HG03378 (cell line): ENCODE data around the gene CCDC192.
"Not testable (repeated sequence)": the region's sequence is repeated elsewhere in the genome, so short reads cannot be mapped to it uniquely, and the experiment has no call there.

Experiments used
- ATAC-seq: cut with Tn5 transposase; IDR thresholded peaks from one replicate; pipeline ENCODE4 v1.9.1; 2021; ENCODE audit warnings: mild to moderate bottlenecking, moderate library complexity; ENCODE audit not compliant: unreplicated experiment

CCDC192 gene

DNA sequence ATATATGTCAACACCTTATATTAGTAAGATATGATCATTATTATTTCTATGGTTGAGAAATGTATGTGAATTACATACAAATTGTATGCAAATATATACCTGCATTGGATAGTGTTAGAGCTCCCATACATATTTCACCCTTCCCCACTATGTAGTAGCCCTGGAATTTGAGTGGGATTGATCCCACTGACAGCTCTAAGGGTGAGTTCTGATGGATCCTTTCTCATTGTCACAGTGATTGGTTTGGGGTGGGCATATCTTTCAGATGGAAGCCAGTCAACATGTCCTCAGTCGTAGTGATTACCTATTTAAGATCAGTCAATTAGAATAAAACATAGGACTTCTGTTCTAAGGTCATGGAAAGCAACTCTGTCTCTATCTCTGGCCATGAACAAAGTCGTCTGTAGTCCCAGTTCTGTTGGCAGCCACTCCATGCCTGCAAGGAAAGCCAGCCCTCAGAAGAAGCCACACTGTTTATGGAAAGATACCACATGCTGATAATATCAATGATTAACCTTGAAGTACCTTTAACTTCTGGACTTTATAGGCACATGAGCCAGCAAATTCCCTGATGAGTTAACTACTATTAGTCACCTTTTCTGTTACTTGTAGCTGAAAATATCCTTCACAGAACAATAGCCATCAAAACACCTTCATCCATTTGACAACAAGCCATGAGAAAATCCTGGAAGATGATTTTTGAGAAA, 5.1 kb upstream of the CCDC192 start:
- no peak for ATAC-seq

DNA sequence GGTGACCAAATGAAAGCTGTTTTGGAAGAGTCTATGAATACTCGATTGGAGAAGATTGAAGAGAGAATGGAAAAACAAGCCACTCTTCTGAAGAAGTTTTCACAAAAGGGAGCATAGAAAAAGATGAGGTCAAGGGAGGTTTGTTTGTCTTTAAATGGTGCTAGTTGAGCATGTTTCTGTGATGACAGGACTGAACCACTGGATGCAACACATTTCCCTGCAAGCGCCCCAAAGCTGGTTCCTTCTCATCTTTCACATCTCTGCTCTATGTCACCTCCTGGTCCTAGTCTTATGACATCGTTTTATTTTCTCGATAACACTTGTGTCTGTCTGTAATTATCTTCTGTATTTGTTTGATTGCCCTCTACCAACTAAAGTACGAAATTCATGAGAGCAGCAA, 3.8 kb upstream of the CCDC192 start:
- ATAC-seq: no peak

DNA sequence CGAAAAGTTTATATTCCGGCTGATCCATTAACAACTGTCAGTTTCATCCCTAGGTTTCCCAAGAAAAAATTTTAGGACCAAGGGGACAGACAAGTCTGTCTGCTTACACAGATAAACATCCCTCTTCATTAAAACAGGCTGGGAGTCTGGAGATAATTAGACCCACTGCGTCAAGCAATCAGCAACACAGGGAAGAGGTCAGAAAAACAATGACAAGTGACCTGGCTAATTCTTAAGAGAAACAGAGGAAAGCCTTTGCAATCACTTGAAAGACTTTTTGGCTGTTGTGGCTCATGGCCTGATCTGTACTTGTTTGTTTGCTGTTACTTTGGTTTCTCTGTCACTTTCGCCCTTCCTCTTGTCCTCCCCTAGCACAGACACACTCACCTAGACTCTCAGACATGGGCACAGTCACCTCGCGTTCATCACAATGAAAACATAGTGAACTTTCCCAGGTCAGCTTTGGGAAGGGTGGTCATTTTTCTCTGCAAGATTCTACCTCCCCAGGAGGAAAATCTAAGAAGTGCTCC, 2.9 kb upstream of the CCDC192 start:
- ATAC-seq: no peak

DNA sequence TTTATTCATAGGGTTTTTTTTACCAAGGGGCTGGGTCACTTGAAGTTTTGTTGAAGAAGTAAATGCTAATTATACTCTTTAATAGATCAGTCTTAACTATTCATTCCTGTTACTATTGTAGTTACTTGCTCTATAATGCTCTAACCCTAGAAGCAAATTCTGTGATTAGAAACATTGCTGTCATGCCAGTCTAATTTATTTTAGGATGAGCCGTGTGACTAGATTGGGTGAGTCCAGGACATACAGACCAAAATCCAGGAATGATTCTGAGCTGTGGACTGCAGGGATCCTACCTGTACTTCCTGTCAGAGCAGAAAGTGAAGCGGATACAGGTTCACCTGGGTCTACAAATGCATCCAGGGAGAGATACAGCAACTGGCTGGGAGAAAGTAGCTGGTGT, 757 bp upstream of the CCDC192 start:
- ATAC-seq: no peak

DNA sequence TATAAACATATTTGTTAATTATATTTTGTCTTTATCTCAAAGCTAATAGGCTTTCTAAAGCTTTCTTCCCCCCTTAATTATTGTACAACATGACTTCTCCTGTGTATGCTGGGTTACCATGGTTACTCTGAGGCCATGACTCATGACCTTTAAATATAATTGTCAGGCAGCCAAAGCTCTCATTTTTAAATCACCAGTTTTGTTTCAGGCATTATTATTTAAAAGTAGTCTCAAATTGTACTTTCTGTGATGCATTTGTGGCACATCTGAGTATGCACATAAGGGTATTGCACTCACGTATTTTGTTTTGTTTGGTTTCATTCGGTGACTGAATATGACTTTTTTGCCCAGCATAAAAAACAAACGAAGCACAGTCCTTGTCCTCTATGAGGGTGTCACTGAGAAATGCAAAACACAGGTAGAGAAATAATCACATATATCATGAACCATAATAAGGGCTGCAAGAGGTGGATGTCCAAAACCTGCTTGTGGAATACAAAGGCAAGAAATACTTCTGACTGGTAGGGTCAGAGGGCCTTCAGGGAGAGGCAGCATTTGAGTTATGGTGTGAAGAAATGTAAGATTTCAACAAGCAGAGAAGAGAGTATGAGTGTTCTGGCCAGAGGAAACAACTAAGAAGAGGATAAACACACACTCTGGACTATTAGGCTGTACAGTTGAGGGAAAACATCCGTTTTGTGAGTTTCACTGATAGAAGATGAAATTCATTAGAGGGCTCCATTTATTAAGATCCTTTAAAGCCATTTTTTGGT, 2.1 kb downstream of the CCDC192 start:
- ATAC-seq: peak; percentile 59

DNA sequence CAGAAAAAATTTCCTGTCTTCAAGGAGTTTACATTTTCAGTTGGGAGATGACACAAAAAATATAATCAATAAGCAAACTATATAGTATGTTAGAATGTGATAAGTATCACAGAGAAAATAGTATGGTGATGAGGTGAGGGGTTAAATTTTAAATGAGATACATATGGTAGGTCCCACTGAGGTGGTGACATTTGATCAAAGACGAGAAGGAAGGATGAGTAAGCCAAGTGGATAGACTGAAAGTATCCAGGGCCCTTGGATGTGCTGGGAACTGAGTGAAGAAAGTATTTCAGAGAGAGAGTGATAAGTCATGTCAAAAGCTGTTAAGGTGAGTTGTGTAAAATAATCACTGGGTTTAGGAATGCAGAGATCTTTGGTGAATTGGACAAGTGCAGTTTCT, 3.5 kb downstream of the CCDC192 start:
- no peak for ATAC-seq

DNA sequence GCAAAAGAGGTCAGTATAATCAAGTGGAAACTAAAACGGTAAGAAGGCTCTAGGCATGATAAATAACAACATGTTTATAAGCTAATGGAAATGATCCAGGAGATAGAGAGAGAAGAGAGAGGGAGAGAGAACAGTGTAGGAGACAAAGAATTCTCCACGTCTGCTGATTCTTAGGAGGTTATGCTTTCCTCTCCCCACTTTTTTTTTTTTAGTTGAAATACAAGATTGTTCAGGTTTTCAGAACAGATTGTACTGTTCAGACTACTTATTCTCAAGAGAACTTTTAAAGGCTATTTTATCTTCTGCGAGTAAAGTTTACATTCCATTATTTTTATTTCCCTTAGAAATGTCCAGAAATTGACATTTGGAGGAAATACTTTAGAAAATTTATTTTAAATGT, 4.0 kb downstream of the CCDC192 start:
- ATAC-seq: no peak

DNA sequence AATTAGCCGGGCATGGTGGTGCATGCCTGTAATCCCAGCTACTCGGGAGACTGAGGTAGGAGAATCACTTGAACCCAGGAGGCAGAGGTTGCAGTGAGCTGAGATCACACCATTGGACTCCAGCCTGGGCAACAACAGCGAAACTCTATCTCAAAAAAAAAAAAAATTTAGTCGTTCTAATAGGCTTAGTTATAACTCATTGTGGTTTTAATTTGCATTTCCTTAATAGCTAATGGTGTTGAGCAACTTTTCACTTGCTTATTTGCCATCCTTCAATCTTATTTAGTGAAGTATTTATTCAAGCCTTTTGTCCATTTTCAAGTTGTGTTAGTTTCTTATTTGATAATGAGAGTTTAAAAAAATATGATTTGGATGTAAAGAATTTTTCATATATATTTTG, 9.9 kb downstream of the CCDC192 start:
- ATAC-seq: not testable (repeated sequence)

DNA sequence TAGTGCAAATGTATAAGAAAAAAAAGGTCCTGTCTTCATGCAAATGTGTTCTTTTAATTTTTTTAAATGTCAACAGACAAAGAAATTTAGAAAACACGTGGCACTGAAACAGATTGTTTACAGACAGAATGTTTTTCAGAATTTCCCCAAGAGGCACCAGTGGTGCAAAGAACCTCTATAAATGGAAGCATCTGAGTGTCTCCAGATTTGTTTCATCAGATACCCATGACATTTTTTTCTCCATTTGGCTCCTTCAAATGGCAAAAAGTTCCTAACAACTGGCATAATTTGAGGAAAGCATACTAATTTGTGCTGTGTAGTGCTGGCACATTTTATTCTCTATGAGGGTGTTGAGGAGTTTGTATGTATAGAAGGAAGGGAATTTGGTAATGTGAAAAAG, 15.0 kb downstream of the CCDC192 start:
- ATAC-seq: no peak

DNA sequence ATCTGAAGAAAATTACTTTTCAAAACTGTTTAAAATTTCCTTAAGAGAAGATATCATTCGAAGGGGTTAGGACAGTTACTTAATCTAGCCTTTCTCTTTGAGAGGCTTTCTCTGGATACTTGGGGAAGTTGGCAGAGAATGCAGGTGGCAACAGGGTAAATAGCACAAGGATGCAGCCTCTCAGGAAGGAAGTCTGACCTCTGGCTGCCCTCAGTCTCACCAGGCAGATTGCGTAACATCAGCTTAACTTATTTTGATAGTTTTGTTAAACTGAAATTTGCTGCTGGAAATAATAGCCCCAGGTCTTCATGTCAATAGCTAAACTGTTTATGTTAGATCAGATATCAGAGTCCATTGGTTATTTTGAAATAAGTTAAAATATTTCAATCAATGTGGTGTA, 20.4 kb downstream of the CCDC192 start:
- ATAC-seq: peak; percentile 64

DNA sequence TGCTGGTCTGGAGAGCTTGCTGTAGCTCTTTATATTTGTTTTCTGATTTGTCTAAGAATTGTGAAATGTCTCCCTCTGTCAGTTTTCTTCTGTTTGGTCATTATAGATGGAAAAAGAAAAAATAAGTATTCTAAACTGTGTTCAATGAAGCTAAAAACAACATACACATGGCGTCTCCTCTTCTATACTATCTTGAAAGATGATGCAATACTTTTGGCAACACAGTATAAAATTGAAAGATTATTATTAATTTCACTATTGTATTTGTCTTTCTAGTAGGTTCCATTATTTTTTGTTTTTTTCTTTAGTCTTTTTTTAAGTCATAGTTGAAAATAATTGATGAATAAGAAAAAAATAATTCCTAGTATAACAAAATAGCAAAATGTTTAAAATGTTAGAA, 22.5 kb downstream of the CCDC192 start:
- ATAC-seq: no peak

DNA sequence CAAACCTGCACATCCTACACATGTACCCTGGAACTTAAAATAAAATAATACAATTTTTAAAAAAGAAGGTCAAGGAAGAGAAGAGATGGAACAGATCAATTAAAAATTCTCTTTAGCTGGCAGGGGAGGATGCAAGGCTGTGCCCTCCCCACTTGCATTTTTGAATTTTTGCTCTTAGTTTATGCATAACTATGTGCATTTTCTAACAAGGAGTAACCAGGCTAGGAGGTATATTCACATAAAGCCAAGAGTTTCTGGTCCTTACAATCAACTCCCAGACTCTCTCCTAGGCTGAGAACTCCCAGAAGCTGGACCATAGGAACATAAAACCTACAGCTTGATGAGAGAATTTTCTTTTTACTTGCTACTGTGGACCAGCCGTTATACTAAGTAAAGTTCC, 29.8 kb downstream of the CCDC192 start:
- ATAC-seq: no peak

DNA sequence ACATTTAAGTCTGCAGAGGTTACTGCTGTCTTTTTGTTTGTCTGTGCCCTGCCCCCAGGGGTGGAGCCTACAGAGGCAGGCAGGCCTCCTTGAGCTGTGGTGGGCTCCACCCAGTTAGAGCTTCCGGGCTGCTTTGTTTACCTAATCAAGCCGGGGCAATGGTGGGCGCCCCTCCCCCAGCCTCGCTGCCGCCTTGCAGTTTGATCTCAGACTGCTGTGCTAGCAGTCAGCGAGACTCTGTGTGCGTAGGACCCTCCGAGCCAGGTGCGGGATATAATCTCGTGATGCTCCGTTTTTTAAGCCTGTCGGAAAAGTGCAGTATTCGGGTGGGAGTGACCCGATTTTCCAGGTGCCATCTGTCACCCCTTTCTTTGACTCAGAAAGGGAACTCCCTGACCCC, 36.2 kb downstream of the CCDC192 start:
- ATAC-seq: not testable (repeated sequence)

DNA sequence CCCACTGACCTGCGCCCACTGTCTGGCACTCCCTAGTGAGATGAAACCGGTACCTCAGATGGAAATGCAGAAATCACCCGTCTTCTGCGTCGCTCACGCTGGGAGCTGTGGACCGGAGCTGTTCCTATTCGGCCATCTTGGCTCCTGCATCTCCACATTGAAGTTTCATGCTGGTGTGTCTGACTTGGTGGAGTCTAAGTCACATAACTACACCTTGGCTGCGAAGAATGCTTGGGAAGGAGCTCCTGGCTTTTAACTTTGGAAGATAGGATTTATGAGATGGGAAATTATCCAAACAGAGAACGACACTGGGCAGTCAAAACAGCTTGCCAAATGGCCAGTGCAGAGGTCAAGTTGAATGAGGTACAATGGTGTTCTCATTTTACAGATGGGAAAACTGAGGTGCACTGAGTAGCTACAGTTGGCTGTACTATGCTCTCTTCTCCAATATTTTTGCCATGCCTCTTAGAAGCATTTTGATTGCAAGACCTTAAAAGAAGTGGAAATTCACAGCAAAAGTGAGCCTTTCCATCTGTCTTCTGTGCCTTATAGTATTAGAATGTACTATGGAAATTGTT, 36.7 kb downstream of the CCDC192 start:
- ATAC-seq: no peak

DNA sequence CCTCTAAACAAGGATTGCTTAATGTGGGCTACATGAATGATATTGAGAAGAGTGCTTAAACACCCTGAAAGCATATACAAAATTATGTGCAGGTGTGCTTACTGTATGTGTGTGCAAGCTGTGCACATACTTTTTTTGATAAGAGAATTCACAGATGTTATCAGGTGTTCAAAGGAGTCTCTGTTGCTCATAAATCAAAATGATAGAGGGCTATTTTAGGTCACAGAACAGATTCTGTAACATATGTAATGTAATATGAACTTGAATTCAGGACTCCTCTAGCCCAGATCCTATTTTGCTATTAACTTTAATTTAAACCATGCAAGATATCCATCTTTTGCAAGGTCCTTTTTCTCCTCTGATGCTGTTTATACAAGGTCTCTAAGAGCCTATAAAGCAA, 38.2 kb downstream of the CCDC192 start:
- ATAC-seq: no peak

DNA sequence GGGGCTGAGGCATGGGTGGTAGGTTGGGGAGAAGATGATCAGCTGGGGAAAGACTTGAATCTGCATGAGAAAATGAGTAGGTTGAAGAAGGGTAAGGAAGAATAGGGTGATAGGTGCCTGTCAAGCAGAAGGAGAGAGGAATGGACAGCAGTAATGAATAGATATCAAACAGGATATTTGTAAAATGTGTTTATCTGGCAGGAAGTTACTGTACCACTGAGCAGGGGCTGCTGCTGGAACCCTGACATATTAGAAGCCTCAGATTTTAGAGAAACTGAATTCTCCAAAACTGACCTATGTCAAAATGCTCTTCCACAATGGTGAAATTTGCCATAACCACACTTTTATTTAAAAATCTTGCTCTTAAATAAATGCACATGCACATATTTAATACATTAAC, 41.0 kb downstream of the CCDC192 start:
- ATAC-seq: no peak

DNA sequence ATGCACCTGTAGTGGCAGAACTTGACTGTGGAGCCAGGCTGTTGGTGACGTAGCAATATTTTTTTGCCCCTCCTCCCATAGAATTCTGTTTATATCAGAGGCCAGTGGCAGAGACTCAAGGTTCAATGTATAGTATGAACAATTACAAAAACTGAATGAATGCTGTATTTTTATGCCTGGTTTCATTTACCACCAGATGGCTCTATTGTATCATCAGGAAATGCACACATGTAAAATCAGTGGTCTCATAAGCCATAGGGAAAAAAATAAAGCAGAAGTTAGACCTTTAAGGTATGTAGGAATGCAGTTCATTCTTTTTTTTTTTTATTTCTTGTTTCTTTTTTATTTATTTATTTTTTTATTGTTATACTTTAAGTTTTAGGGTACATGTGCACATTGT, 43.6 kb downstream of the CCDC192 start:
- ATAC-seq: no peak

DNA sequence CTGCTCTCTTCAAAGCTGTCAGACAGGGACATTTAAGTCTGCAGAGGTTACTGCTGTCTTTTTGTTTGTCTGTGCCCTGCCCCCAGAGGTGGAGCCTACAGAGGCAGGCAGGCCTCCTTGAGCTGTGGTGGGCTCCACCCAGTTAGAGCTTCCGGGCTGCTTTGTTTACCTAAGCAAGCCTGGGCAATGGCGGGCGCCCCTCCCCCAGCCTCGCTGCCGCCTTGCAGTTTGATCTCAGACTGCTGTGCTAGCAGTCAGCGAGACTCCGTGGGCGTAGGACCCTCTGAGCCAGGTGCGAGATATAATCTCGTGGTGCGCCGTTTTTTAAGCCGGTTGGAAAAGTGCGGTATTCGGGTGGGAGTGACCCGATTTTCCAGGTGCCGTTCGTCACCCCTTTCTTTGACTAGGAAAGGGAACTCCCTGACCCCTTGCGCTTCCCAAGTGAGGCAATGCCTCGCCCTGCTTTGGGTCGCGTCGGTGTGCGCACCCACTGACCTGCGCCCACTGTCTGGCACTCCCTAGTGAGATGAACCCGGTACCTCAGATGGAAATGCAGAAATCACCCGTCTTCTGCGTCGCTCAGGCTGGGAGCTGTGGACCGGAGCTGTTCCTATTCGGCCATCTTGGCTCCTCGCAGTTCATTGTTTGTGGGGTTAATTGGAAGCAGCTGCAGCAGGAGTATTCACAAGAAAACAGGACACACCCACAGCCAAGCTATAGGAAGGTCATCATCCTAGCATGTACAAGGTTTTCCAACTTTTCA, 49.5 kb downstream of the CCDC192 start:
- not testable (repeated sequence) for ATAC-seq

DNA sequence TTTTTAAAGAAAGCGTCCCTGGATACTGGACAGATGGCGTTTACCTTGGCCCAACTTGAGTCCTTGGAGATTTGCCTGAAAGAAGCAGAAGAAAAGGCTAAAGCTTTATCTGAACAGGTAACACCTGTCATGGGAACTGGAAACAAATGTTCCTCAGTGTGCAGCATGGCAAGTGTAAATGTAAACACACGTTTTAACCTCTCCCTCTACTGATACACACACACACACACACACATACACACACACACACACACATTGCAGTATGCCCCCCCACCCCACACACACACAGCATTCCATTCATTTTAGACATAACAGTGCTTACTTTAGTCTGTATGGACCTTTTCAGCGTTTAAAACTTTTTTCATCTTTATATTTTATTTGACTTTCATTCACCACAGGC, 51.1 kb downstream of the CCDC192 start:
- ATAC-seq: no peak

DNA sequence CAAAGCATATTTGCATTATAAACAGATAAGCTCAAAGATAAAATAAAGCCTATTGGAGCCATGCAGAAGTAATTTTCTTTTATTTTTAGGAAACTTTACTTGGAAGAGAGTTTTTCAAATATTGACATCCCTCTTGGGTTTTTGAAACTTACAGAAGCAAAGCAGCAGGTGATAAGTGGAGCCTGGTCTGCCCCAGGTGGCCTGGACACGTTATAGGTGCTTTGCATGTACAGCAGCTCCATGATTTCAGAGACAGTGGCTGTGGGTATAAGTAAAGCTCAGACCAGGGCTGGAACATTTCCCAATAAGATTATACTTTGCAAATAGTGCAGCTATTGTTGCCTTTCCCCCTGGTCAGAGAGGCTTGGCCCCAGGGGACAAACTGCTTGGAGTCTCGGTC, 51.5 kb downstream of the CCDC192 start:
- ATAC-seq: no peak

DNA sequence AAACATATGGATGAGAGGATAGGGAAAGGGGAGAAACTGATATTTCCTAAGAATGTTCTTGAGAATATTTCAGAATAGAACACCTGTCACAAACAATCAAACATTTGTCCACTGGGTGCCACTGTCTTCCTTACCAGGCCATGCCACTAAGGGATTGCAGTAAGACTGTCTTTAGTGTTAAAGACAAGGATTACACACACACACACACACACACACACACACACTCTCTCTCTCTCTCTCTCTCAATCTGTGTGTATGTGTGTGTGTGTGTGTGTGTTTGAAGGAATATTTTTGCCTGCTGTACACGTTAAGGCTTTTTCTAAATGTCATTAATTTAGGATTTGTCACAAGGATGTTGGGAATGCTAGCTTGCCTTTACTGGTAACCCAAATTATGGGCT, 54.4 kb downstream of the CCDC192 start:
- peak; percentile 86 for ATAC-seq
